Globus pallidus (tissue), 1 donor: ENCODE measurements around the gene MRPL44.

ENCODE experiments used
- DNase-seq: peaks from one replicate; pipeline ENCODE4 v3.0.0-alpha.2; 2015; ENCODE audit warnings: low spot score

MRPL44 gene

DNA sequence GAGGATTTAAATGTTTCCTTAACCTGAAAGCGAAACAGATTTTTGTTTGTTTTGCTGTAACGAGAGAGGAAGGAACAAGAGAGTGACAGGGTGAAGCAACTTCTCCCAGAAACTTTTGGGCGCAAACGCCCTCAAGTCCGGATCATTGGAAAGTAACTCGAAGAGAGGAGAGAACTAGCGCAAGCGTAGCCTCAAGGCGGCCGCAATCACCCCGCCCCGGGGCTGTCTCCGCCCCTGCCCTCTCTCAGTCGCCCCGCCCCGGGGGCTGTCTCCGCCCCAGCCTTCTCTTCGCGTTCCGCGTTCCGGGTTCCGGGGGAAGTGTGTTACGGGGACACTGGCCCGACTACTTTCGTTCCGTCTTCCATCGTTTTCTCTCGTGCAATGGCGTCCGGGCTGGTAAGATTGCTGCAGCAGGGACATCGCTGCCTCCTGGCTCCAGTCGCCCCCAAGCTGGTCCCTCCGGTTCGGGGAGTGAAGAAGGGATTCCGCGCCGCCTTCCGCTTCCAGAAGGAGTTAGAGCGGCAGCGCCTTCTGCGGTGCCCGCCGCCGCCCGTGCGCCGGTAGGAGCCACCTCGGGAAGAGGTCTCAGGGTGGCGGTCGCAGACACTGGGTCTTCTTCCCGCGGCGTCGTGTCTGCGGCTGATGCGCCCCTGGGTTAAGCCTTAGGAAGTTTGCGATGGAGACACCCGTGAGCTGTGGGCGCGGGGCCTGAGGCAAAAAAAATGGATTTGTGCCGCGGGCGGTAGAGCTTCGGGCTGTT, at the start of gene MRPL44:
MRPL44 (plus strand) TSS at position 372 of the 760 bp plus-strand sequence; CDS start at position 382, 10 bp downstream.
- peak; percentile 97 for DNase-seq

DNA sequence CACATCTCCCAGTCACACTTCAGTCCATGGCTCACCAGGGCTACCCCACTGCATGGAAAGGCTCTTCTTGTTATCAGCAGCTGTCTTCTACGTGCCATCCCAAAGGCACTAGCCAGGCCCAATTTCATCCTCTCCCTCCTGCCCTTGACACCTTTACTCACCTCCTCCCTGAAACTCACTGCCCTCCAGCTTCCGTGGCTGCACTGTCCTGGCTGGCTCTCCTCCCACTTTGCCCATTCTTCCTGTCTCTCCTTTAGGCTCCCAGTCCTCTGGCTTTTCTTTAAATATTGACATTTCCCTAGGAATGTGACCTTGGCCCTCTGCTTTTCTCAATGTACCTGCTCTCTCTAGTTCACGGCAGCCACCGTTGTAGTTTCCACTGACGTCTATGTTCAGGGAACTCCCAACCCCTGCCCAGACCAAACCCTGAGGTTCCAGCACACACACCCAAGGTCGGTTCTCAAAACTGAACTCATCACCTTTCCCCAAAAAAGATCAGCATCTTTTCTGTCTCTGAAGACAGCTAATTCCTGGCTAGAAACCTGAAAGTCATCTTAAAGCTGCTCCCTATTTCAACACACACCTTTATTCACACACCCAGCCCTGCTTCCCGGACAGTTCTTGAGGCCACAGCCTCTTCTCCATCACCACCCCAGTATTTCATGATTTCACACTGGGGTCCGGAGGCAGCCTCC, 48.8 kb upstream of the MRPL44 start:
- DNase-seq, result no peak

DNA sequence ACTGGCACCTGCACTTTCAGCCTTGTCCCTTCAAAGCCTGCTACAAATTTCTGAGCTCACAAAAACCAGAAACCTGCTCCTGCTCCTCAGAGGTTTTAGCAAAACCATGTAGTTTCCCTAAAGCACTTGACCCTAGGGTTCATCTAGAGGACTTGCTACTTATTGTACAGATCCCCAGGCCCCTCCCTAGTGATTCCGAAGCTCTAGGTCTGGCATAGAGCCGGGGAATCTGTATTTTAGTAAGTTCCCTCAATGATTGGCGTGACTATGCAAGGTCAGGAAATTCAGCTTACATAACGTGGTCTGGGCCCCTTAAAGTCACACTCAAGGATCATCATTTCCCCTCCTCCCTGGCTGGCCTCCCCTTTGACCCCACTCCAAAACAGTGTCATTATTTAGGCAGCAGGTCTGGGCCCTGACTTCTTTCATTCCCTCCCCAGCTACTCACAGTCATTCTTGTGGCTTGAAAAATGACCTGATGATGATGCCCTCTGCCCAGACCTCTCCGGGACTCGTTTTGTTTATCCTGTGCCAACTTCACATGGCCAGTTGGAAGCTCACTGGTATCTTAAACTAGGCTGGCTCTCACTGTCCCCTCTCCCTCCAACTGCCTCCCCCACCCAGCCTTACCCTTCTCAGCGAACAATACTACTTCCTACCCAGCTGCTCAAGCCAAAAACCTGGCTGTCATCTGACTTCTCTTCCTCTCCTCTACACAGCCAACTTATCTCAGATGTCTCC, 48.1 kb upstream of the MRPL44 start:
- no peak for DNase-seq

DNA sequence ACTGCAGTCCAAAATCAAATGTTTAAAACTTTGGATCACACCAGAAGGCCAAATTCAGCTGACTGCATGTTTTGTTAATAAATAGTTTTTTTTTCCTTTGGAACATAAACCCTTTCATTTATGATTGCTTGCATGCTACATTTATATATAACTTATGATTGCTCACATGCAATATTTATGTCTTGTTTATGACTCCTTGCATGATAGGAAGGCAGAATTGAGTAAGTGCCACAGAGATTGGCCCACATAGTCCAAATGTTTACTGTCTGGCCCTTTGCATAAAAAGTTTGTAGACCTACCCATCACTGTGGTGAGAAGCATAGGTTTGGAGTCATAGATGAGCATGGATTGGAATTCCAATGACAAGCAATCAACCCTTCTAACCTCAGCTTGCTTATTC, 42.9 kb upstream of the MRPL44 start:
- no peak for DNase-seq

DNA sequence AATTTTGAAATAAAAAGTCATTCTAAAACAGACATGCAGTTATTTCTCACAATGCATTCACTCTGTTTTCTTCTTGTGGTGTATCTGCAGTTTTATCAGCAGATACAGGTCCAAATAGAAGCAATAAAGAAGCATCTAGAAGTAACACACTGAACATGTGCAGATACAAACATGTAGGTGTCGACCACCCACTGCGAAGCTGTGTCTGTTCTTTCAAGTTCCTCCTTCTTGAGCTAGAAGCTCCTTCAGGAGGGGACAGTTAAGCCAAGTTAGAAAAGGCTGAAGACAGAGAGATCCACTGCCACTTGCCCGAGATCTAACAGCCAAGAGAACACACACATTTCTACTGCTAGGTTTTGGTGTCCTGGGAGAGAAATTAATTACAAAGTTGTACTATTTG, 42.2 kb upstream of the MRPL44 start:
- no peak for DNase-seq

DNA sequence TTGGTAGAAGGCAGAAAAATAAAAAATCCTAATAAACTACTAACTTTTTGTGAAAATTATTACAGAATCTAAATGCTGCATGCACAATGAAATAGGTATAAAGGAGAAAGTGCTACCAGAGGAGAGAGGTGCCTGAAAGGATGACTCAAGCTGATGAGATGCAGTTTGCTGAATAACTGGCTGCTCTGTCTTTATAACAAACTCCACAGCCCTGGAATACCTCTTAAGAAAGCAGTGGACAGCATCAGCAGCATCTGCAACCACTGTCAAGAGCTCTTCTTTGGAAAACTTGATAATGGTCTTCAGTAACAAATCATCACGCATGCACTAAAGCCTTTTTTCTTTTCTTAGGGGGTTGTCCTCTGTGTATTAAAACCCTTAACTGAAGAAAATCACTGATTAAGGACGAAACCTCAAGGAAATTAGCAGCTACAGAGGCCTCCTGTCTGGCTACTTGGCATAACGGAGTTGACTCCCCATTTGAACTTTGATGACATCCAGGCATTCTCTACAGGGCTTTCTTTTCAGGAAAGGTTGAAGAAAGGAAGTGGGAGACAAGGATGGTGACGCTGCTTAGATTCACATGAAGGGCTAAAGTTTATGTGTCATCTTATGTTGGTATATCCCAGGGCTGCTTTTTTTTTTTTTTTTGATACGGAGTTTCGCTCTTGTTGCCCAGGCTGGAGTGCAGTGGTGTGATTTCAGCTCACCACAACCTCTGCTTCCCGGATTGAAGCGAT, 40.9 kb upstream of the MRPL44 start:
- no peak for DNase-seq

DNA sequence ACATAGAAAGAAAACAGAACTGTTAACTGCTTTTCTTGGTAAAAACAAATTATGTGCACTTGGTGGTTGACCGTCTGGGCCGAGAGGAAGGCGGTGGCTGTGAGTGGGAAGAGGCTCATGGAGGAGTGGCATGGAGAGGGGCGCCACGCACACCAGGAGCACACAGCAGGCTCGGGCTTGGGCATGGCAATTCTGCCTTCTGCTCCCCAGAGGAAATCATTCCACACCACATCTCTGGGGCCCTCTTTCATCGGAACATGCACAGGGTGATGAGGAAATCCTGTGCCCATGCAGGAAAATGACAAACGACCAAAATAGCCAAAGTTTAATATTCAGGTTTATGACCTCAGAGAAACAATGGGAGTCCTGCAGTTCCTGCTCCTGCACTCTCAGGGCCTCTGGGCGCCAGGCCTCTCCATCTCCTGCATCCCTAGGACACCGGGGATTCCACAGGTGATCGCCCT, 38.6 kb upstream of the MRPL44 start:
- DNase-seq, result no peak

DNA sequence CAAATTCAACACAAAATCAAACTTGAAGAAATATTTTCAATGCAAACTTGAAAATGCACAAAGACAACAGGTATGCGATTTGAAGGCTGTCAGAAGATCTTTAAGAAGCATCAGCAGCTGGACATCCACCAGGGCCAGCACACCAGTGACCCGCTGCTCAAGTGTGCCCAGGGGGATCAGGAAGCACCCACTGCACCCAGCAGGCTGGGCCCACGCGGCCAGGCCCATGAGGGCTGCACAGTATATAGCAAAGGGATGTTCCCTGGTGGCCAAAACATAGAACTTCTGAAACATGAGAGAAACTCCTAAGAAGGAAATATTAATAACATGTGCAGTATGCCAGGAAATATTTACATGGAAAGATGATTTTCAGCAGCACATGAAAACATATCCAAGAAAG, 37.2 kb upstream of the MRPL44 start:
- DNase-seq, result no peak

DNA sequence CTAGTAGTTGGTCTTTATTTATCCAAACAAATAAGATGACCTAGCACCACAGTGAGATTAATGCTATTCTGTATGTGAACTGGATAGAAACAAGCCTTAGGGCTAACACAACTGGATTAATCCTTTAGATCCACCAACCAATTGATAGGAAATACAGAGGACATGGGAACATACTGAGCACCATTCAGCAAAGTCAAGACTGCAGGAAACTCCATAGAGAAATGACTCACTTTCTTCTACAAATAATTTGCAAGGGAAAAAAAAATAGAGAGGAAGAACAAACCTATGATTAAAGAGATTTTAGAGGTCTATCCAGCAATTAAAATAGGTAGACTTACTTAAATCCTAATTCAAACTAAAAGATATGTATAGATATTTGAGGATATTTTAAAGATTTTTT, 36.1 kb upstream of the MRPL44 start:
- DNase-seq, result no peak

DNA sequence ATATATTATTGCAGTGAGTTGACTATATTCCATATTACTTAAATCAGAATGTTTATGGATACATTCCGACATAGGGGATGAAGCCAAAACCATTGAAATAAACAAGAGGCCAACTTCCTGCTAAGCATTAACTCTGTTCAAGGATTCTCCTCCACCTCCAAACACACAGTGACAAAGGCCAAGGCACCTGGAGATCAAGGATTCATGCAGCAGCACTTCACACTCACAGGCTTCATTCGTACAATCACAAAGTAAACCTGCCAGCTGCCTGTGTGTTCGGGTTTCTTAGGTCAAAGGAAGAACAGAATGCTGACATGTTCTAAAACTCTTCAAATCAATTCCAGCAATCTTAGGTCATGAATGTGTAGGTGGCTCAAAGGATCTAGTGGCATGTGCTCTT, 35.0 kb upstream of the MRPL44 start:
- no peak for DNase-seq

DNA sequence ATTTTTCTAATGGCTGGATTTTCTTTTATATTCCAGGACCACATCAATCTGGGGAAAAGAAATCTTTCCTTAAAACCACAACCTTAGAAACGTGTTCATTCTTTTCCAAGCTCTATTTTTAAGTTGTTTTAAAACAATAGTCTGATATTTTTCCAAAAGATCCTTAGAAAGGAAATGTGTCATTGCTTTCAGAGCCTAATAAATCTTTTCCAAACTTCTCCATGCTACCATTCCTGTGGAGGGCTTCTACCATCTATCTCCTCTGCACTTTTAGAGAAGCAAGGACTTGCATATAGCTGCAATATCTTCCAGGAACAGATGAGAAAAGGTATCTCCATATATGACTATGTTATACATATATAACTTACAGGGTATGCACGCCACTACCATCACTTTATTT, 33.3 kb upstream of the MRPL44 start:
- DNase-seq, result no peak

DNA sequence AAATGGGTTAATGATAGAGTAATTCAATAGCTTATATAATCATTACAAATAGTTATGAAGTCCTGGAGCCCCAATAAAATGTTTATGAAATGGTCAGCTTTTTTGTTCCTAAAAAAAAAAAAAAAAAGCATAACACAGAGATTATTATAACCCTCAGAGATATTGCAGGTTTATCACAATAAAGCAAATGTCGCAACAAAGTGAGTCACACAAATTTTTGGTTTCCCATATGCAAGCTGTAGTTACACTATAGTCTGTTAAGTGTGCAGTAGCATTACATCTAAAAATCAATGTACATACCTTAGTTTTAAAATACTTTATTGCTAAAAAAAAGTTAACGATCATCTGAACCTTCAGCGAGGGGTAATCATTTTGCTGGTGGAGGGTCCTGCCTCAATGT, 32.2 kb upstream of the MRPL44 start:
- no peak for DNase-seq

DNA sequence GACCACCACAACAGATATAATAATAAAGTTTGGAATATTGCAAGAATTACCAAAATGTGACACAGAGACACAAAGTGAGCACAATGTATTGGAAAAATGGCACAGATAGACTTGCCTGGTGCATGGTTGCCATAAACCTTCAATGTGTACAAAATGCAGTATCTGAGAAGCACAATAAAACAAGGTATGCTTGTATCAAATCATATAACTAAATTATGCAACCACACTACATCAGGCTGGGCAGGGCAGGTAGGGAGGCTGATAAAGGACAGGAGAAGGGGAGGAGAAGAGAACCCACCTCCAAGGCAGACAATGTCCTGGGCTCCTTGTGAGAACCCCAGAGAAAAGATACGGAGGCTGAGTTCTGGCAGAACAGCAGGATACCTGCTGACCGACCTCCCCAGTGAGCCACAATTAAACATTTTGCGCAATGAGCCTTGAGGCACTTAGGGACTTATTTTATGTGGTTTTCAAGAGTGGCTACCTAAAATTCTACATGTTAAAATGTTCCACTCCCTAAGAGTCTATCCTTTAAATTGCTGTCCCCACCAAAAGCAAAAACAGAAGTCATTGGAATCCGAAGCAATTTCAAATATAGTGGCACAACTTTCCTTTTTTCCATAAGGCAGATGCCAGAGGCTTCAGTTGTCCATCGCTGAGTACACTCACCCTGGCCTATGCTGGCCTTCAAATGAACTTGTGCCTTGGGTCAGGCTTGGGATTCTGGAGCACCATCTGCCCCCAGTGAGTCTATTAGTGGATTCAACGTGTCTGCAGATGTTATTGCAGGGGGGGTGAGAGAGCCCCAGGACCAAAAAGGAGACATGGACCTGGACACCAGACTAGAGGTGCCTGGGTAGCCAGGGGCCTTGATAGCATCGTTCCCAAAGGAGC, 28.9 kb upstream of the MRPL44 start:
- DNase-seq, result no peak

DNA sequence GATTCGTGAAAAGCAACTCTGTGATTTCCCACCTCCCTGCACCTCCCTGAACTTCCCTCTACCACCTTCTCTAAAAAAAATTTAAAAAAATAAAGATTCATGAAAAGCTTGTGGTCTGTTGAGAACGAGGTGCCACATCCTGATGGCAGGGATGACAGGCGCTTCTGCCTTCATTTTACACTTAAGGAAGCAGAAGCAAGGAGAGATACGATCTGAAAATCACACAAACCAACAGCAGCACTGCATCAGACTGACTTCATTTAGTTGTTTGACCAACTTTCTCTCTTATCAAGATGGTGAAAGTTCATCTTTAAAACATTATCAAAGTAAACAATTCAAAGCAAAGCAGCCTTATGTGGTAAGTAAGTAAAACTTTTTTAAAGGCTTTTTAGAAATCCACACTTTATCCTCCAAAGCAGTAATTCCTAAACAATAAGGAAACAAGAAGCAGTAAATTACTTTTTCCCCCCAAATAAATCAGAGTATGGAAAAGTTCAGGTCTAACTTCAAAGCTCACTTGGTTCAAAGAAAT, 27.6 kb upstream of the MRPL44 start:
- no peak for DNase-seq

DNA sequence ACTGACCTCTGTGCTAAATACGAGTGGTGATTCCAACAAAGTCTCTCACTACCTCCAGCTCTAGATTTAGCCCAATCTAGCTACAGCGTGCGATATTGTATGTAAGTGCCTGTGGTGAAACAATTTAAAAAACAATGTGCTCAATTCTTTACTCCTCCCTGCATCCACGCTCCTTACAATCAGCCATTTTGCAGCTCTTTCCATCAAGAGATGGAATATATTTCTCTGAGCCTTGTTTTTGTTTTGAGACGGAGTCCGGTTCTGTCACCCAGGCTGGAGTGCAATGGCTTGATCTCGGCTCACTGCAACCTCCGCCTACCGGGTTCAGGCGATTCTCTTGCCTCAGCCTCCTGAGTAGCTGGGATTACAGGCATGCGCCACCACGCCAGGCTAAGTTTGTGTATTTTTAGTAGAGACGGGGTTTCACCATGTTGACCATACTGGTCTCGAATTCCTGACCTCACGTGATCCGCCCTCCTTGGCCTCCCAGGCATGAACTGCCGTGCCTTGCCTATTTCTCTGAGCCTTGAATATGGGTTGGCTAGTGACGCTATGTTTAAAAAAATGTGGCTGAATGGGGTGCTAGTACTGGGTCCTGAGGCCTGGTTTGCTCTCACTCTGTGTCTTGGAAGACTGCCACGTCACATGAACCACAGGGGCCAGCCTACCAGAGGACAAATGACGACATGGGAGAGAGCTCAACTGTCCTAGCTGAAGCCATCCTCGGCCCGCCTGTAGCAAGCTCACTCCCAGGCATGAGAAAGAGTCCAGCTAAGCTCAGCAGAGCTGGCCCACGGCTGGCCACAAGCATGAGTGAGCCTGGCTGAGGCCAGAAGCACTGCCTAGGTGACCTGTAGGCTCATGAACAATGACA, 26.9 kb upstream of the MRPL44 start:
- DNase-seq, result peak; percentile 93

DNA sequence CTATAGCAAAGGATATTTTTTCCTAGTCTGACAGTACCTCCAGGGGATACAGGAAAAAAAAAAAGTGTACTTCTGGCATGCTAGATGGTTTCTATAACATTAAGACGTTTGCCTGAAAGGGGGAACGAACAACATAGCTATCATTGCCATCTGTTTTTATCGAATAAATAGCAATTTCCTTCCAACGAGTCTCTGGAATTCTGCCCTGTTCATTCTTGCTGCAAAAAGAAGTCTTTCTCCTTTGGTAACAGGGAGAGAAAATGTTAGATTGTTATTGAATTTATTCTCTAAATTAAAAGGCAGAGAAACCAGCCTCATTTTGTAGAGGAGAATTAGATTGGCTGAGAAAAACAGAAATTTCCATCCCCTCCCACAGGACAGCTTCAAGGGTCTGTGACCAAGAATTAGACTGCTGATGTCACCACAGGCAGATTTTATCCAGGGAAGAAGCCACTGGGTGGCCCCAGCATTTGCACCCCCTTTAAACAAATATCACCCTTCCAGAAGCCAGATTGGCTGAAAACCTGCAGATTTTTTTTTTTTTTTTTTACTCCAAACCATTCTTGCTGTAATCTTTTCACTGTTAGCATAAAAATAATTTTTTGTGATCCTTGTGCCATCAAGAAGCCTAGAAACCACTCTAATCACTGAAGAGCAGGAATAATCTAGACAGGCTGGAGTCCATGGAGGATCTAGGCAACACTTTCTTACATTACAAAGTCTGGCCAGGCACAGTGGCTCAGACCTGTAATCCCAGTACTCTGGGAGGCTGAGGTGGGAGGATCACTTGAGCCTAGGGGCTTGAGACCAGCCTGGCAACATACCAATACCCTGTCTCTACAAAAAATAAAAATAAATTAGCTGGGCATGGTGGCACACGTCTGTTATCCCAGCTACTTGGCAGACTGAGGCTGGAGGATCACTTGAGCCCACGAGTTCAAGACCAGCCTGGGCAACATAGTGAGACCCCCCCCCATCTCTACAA, 24.2 kb upstream of the MRPL44 start:
- peak; percentile 28 for DNase-seq

DNA sequence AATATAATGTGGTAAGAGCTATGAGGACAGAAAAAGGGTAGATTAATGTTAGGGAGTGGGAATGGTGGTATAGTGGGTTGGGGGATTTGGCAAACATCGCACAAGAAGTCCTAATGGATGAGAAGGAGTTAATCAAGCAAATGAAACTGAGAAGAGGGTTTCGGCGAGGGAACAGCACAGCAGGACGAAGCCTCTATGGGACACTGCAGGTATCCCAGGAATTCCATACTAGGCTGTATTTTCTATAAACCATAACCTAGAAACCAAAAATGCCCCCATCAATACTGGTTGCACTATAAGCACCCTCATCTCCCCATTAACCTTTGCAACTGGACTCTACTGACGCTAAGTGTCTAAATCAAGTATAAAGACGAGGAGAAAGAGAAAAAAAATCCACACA, 22.4 kb upstream of the MRPL44 start:
- no peak for DNase-seq

DNA sequence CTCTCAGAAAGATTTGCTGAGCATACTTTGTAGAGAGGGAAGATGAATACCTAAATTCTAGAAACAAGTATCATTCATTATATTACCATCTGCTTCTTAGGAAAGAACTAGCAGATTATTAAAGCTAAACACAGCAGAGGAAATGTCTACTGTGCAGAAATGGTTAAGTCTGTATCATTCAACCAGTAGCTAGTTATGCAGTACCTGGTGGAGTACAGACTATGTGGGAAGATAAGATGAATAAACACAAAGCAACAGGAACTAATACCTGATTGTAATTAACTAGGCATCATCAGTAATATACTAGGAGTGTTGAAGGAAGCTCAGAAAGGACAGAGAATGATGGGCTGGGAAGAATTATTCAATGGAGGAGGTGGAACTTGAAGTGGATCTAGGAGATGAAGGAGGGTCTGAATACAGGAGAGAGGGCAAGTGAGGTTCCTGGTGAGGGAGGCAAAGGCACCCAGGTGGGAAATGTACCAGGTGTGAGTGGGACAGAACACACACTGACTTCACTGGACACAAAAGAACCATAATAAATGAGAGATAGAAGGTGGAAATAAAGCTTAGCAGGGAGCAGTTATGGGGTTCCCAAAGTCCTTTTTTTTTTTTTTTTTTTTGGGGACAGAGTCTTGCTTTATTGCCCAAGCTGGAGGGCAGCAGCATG, 21.7 kb upstream of the MRPL44 start:
- no peak for DNase-seq
